ENCODE measurements around the gene PSMB10.

Gene PSMB10

GRCh38 chr16:67897231-67897630, 39.4 kb downstream of the PSMB10 start:
- no peak overlapping the region for H3K27ac ChIP-seq (ENCODE audit: low read length)
- H3K36me3 ChIP-seq (ENCODE audit: control insufficient read depth in 1 of 2, insufficient read depth in 2 of 2, low read length in 2 of 2), result no peaks in the 10 kb centered on the region
- H3K4me3 ChIP-seq (ENCODE audit: low read depth in 1 of 2, low read length in 2 of 2), result no peak overlapping the region
- H3K9me3 ChIP-seq (ENCODE audit: control insufficient read depth in 1 of 2, low read length in 2 of 2), result no peaks in the 10 kb centered on the region
- H3K27me3 ChIP-seq (ENCODE audit: low read depth, low read length), result no peaks in the 10 kb centered on the region
- peaks cover 15 to 31% of the 10 kb centered on the region in 2 donors for H3K4me1 ChIP-seq (ENCODE audit: control insufficient read depth in 1 of 2, insufficient read depth in 2 of 2, low read length in 2 of 2)

- H3K27me3 ChIP-seq (ENCODE audit: low read depth, low read length), result no peaks in the 10 kb centered on the region
- peak overlapping the region; percentile 92 for H3K27ac ChIP-seq (ENCODE audit: low read length)
- peak overlapping the region; percentile 85 to 95 for H3K4me3 ChIP-seq (ENCODE audit: low read depth in 1 of 2, low read length in 2 of 2)
- no peaks in the 10 kb centered on the region for H3K9me3 ChIP-seq (ENCODE audit: control insufficient read depth in 1 of 2, low read length in 2 of 2)
- no peaks in the 10 kb centered on the region for H3K36me3 ChIP-seq (ENCODE audit: control insufficient read depth in 1 of 2, insufficient read depth in 2 of 2, low read length in 2 of 2)
- H3K4me1 ChIP-seq (ENCODE audit: control insufficient read depth in 1 of 2, insufficient read depth in 2 of 2, low read length in 2 of 2), result peaks cover 15 to 31% of the 10 kb centered on the region in 2 donors
Observed at GRCh38 chr16:67893743-67894399, 42.8 kb downstream of the PSMB10 start.

DNA sequence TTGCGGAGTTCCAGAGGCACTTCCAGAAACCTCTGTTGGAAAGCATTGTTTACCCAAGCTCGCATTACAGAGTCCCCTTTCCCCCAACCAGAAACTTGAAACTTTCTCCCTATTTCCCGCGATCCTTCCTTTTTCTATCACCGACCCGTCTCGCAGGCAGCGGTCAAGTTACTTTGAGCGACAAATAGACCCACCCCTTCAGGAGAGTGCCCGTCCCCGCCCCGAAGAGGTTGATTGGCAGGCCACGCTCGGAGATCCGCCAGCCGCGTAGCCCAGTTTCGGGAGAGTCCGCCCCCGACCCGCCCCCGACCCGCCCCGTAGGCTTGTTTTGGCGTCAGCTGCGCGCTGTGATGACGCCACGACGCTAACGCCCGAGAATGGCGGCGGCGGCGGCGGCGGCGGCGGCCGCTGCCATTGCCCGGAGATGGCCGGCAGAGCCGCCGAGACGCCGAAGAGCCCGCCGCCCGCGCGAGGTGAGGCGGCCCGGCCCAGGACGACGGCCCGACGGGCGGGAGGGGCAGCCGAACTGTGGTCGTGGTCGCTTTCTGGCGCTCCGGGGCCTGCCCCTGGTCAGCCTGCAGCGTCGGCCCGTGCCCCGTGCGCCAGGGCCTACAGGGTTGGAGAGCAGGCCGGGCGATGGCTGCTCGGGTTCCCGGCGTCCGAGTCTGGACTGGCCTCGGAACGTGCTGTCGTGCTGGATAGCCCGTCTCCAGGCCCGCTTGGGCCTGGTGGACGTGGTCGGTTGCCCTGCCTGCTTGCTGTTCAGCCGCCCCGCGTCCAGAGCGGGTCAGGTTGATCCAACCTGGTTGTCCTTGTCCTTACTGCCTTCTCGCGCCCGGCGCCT, 43.5 kb downstream of the PSMB10 start, which contains the start of gene PSKH1:
Gene PSKH1, plus strand, starts transcription at position 356 of the 844 bp plus-strand sequence. CDS start 15,496 bp downstream, outside the sequence.
- peak within 1 kb of the TSS; percentile 92 for H3K27ac ChIP-seq (ENCODE audit: low read length)
- no peaks in the 10 kb centered on the region for H3K9me3 ChIP-seq (ENCODE audit: control insufficient read depth in 1 of 2, low read length in 2 of 2)
- H3K36me3 ChIP-seq (ENCODE audit: control insufficient read depth in 1 of 2, insufficient read depth in 2 of 2, low read length in 2 of 2), result no peaks in the 10 kb centered on the region
- H3K4me3 ChIP-seq (ENCODE audit: low read depth in 1 of 2, low read length in 2 of 2), result peak within 1 kb of the TSS; percentile 85 to 95
- H3K4me1 ChIP-seq (ENCODE audit: control insufficient read depth in 1 of 2, insufficient read depth in 2 of 2, low read length in 2 of 2), result peaks cover 15 to 31% of the 10 kb centered on the region in 2 donors
- no peaks in the 10 kb centered on the region for H3K27me3 ChIP-seq (ENCODE audit: low read depth, low read length)

GRCh38 chr16:67892375-67892774, 44.3 kb downstream of the PSMB10 start:
- Histone ChIP-seq H3K9me3 (ENCODE audit: control insufficient read depth in 1 of 2, low read length in 2 of 2) (no peaks in the 10 kb centered on the region), H3K36me3 (ENCODE audit: control insufficient read depth in 1 of 2, insufficient read depth in 2 of 2, low read length in 2 of 2) (no peaks in the 10 kb centered on the region), H3K27me3 (ENCODE audit: low read depth, low read length) (no peaks in the 10 kb centered on the region), H3K27ac (ENCODE audit: low read length) (peak overlapping the region; percentile 54), H3K4me3 (ENCODE audit: low read depth in 1 of 2, low read length in 2 of 2) (peak overlapping the region; percentile 59 to 78), H3K4me1 (ENCODE audit: control insufficient read depth in 1 of 2, insufficient read depth in 2 of 2, low read length in 2 of 2) (peaks cover 15 to 30% of the 10 kb centered on the region in 2 donors)

GRCh38 chr16:67888331-67888730, 48.3 kb downstream of the PSMB10 start:
- Histone ChIP-seq H3K27ac (ENCODE audit: low read length) (no peak overlapping the region), H3K27me3 (ENCODE audit: low read depth, low read length) (no peaks in the 10 kb centered on the region), H3K4me3 (ENCODE audit: low read depth in 1 of 2, low read length in 2 of 2) (no peak overlapping the region), H3K9me3 (ENCODE audit: control insufficient read depth in 1 of 2, low read length in 2 of 2) (no peaks in the 10 kb centered on the region), H3K36me3 (ENCODE audit: control insufficient read depth in 1 of 2, insufficient read depth in 2 of 2, low read length in 2 of 2) (peaks cover 3 to 27% of the 10 kb centered on the region in 2 donors), H3K4me1 (ENCODE audit: control insufficient read depth in 1 of 2, insufficient read depth in 2 of 2, low read length in 2 of 2) (peaks cover 3 to 14% of the 10 kb centered on the region in 2 donors)

- Histone ChIP-seq H3K27ac (ENCODE audit: low read length) (no peak overlapping the region), H3K9me3 (ENCODE audit: control insufficient read depth in 1 of 2, low read length in 2 of 2) (no peaks in the 10 kb centered on the region), H3K4me1 (ENCODE audit: control insufficient read depth in 1 of 2, insufficient read depth in 2 of 2, low read length in 2 of 2) (peaks cover 3 to 14% of the 10 kb centered on the region in 2 donors), H3K36me3 (ENCODE audit: control insufficient read depth in 1 of 2, insufficient read depth in 2 of 2, low read length in 2 of 2) (peaks cover 22 to 46% of the 10 kb centered on the region in 2 donors), H3K4me3 (ENCODE audit: low read depth in 1 of 2, low read length in 2 of 2) (no peak overlapping the region), H3K27me3 (ENCODE audit: low read depth, low read length) (no peaks in the 10 kb centered on the region)
Observed at GRCh38 chr16:67886387-67886786, 50.3 kb downstream of the PSMB10 start.

- Histone ChIP-seq H3K4me1 (ENCODE audit: control insufficient read depth in 1 of 2, insufficient read depth in 2 of 2, low read length in 2 of 2) (peaks cover 3 to 14% of the 10 kb centered on the region in 2 donors), H3K4me3 (ENCODE audit: low read depth in 1 of 2, low read length in 2 of 2) (no peak overlapping the region), H3K27me3 (ENCODE audit: low read depth, low read length) (no peaks in the 10 kb centered on the region), H3K27ac (ENCODE audit: low read length) (no peak overlapping the region), H3K9me3 (ENCODE audit: control insufficient read depth in 1 of 2, low read length in 2 of 2) (no peaks in the 10 kb centered on the region), H3K36me3 (ENCODE audit: control insufficient read depth in 1 of 2, insufficient read depth in 2 of 2, low read length in 2 of 2) (peaks cover 26 to 50% of the 10 kb centered on the region in 2 donors)
Observed at GRCh38 chr16:67885976-67886375, 50.7 kb downstream of the PSMB10 start.

- Histone ChIP-seq H3K27ac (ENCODE audit: low read length) (no peak overlapping the region), H3K27me3 (ENCODE audit: low read depth, low read length) (no peaks in the 10 kb centered on the region), H3K9me3 (ENCODE audit: control insufficient read depth in 1 of 2, low read length in 2 of 2) (no peaks in the 10 kb centered on the region), H3K36me3 (ENCODE audit: control insufficient read depth in 1 of 2, insufficient read depth in 2 of 2, low read length in 2 of 2) (peaks cover 30 to 55% of the 10 kb centered on the region in 2 donors), H3K4me3 (ENCODE audit: low read depth in 1 of 2, low read length in 2 of 2) (no peak overlapping the region), H3K4me1 (ENCODE audit: control insufficient read depth in 1 of 2, insufficient read depth in 2 of 2, low read length in 2 of 2) (peaks cover 3 to 14% of the 10 kb centered on the region in 2 donors)
Observed at GRCh38 chr16:67885545-67885944, 51.1 kb downstream of the PSMB10 start.

DNA sequence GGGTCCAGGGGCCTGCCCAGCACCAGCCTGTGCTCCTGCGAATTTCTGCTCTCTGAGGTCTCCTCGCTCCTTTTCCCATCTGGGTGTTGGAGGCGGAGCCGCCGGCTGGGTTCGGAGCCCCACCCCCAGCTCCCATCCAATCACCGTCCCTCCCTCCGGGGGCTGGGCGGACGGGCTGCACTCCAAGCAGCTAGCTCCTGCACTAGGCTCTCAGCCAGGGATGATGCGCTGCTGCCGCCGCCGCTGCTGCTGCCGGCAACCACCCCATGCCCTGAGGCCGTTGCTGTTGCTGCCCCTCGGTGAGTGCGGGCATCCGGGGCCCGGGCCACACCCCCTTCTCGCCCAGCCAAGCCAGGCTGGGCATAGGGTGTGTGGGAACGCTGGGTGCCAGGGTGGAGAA, 52.0 kb downstream of the PSMB10 start, which contains the start of gene NRN1L:
Gene NRN1L, plus strand, starts transcription at position 202 of the 400 bp plus-strand sequence. Its CDS starts 19 bp downstream, at position 221.
- no peak within 1 kb of the TSS for H3K27ac ChIP-seq (ENCODE audit: low read length)
- H3K36me3 ChIP-seq (ENCODE audit: control insufficient read depth in 1 of 2, insufficient read depth in 2 of 2, low read length in 2 of 2), result peaks cover 38 to 63% of the 10 kb centered on the region in 2 donors
- H3K27me3 ChIP-seq (ENCODE audit: low read depth, low read length), result no peaks in the 10 kb centered on the region
- H3K9me3 ChIP-seq (ENCODE audit: control insufficient read depth in 1 of 2, low read length in 2 of 2), result no peaks in the 10 kb centered on the region
- H3K4me3 ChIP-seq (ENCODE audit: low read depth in 1 of 2, low read length in 2 of 2), result no peak within 1 kb of the TSS
- peaks cover 3 to 14% of the 10 kb centered on the region in 2 donors for H3K4me1 ChIP-seq (ENCODE audit: control insufficient read depth in 1 of 2, insufficient read depth in 2 of 2, low read length in 2 of 2)
